Liver (tissue), 9 donors: ENCODE data around the gene LPAR1. TPM values are rescaled to one million over a fixed set of nuclear protein-coding genes. Genes with fewer than 3 reads are reported as not detected.

Experiments used
- DNase-seq: peaks from one replicate; pipeline ENCODE4 v3.0.0-alpha.2; 2017; ENCODE audit warnings: low spot score
- H3K27ac ChIP-seq, 2 donors: one replicate each; pipeline ENCODE4 v1.7.0; 2013; ENCODE audit warnings: inconsistent platforms in 2 of 2, low read length in 2 of 2, control low read depth in 1 of 2, low read depth in 1 of 2, mild to moderate bottlenecking in 1 of 2
- H3K27me3 ChIP-seq, 4 donors: one replicate each; pipeline versions ENCODE4 v1.6.1 to v1.7.0; 2013; ENCODE audit warnings: low read length in 3 of 4, inconsistent platforms in 1 of 4, mild to moderate bottlenecking in 1 of 4, moderate library complexity in 1 of 4; ENCODE audit not compliant: control insufficient read depth in 4 of 4, insufficient read depth in 4 of 4
- H3K36me3 ChIP-seq, 4 donors: one replicate each; pipeline versions ENCODE4 v1.6.1 to v1.7.0; 2013; ENCODE audit warnings: low read length in 3 of 4, mild to moderate bottlenecking in 3 of 4, low read depth in 1 of 4, moderate library complexity in 1 of 4; ENCODE audit not compliant: control insufficient read depth in 4 of 4, insufficient read depth in 3 of 4
- H3K4me1 ChIP-seq, 4 donors: one replicate each; pipeline versions ENCODE4 v1.6.1 to v1.7.0; 2013; ENCODE audit warnings: low read length in 3 of 4, mild to moderate bottlenecking in 3 of 4, moderate library complexity in 1 of 4; ENCODE audit not compliant: control insufficient read depth in 4 of 4, insufficient read depth in 4 of 4
- H3K4me3 ChIP-seq, 3 donors: one replicate each; pipeline versions ENCODE4 v1.6.1 to v1.7.0; 2013; ENCODE audit warnings: low read length in 3 of 3, control low read depth in 1 of 3, low read depth in 1 of 3, mild to moderate bottlenecking in 1 of 3
- H3K9ac ChIP-seq, 2 donors: one replicate each; pipeline ENCODE4 v1.7.0; 2013; ENCODE audit warnings: low read length in 2 of 2, mild to moderate bottlenecking in 2 of 2, moderate library complexity in 2 of 2, control low read depth in 1 of 2, low read depth in 1 of 2
- H3K9me3 ChIP-seq, 4 donors: one replicate each; pipeline versions ENCODE4 v1.6.1 to v1.7.0; 2013; ENCODE audit warnings: low read length in 3 of 4; ENCODE audit not compliant: control insufficient read depth in 4 of 4
- EGR1 ChIP-seq, 2 donors: IDR thresholded peaks; 2 replicates each; pipeline ENCODE4 v1.6.1; 2016 to 2018; ENCODE audit warnings: antibody characterized with exemption in 2 of 2, low read depth in 2 of 2
- FOXA1 ChIP-seq: IDR thresholded peaks from 2 replicates; pipeline ENCODE4 v1.6.1; 2016; ENCODE audit warnings: antibody characterized with exemption
- FOXA2 ChIP-seq: IDR thresholded peaks from 2 replicates; pipeline ENCODE4 v1.6.1; 2016; ENCODE audit warnings: antibody characterized with exemption
- GABPA ChIP-seq, 2 donors: IDR thresholded peaks in 1 of 2; conservative IDR thresholded peaks in 1 of 2; 2 replicates each; pipeline ENCODE4 v1.6.1; 2016; ENCODE audit warnings: antibody characterized with exemption in 2 of 2, mild to moderate bottlenecking in 1 of 2, moderate library complexity in 1 of 2
- HNF4A ChIP-seq, 2 donors: conservative IDR thresholded peaks; 2 replicates each; pipeline ENCODE4 v1.6.1; 2016; ENCODE audit warnings: antibody characterized with exemption in 2 of 2, mild to moderate bottlenecking in 2 of 2
- HNF4G ChIP-seq: IDR thresholded peaks from 2 replicates; pipeline ENCODE4 v1.6.1; 2016; ENCODE audit warnings: antibody characterized with exemption
- JUND ChIP-seq, 2 donors: IDR thresholded peaks; 2 replicates each; pipeline ENCODE4 v1.6.1; 2016; ENCODE audit warnings: antibody characterized with exemption in 2 of 2
- NR2F2 ChIP-seq: IDR thresholded peaks from 2 replicates; pipeline ENCODE4 v1.6.1; 2016; ENCODE audit warnings: antibody characterized with exemption
- RAD21 ChIP-seq, 2 donors: IDR thresholded peaks; 2 replicates each; pipeline ENCODE4 v1.6.1; 2016; ENCODE audit warnings: antibody characterized with exemption in 2 of 2, mild to moderate bottlenecking in 2 of 2
- RXRA ChIP-seq, 2 donors: IDR thresholded peaks; 2 replicates each; pipeline ENCODE4 v1.6.1; 2017 to 2018; ENCODE audit warnings: antibody characterized with exemption in 2 of 2, mild to moderate bottlenecking in 1 of 2
- SP1 ChIP-seq: IDR thresholded peaks from 2 replicates; pipeline ENCODE4 v1.6.1; 2018; ENCODE audit warnings: antibody characterized with exemption, mild to moderate bottlenecking
- YY1 ChIP-seq: IDR thresholded peaks from 2 replicates; pipeline ENCODE4 v1.6.1; 2016; ENCODE audit warnings: antibody characterized with exemption, mild to moderate bottlenecking
- WGBS: extraction: QIAGEN DNeasy Blood & Tissue Kit; methylation state at CpG from one replicate; pipeline ENCODE4 v1.1.7; 2013; 5-methylcytosine and 5-hydroxymethylcytosine counted together
- polyA plus RNA-seq, 2 donors: library from polyadenylated mRNA; stranded (reverse) in 1 of 2; unstranded in 1 of 2; fragments of 200-250 nt in 1 of 2; fragments of >200 nt in 1 of 2; fragmentation: Nextera tagmentation in 1 of 2; extraction: Ambion mirVana in 1 of 2; gene quantifications; one replicate each; pipeline versions ENCODE4 v1.2.1 to v1.2.3, GENCODE V29; 2013 to 2015
- total RNA-seq, 2 donors: library from RNA; depleted of rRNA; stranded (reverse); fragments of >200 nt; gene quantifications; one replicate each; pipeline ENCODE4 v1.2.3, GENCODE V29; 2014
- TF ChIP-seq, protein P1 (sequence below): IDR thresholded peaks from 2 replicates; pipeline ENCODE4 v1.6.1; 2016; ENCODE audit warnings: antibody characterized with exemption
- TF ChIP-seq, protein P2 (sequence below): IDR thresholded peaks from 2 replicates; pipeline ENCODE4 v1.6.1; 2016; ENCODE audit warnings: antibody characterized with exemption, mild to moderate bottlenecking
- TF ChIP-seq, protein P3 (sequence below): IDR thresholded peaks from 2 replicates; pipeline ENCODE4 v1.6.1; 2016; ENCODE audit warnings: antibody characterized with exemption
- donor health status: healthy.
- donor health status: healthy.
- donor health status: healthy.
- donor health status: healthy.
- donor health status: healthy.

LPAR1 gene
- total and polyA plus RNA-seq, 4 donors, result 0.51 to 3.6 (median 1.1) TPM

DNA sequence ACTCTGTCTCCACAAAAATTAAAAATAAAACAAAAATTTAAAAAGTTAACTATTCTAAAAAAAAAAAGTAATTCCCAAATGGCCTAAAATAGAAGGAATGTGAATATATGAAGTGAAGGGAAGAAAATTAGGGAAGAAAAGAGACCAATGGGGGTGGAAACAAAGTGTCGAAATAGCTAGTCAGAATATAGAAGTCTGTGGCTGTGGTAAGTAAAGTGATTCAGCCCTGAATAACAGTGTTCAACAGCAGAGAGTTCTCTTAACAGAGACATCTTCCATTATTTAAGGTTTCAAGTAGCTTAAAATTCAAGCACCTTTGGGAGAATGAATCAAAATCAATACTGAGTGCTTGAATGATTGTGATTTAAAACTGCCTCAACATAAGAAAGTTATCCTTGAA is 51.7 kb downstream of the LPAR1 start:
- TF ChIP-seq HNF4G (no peak), RXRA (IDR thresholded peaks at IDR 0.05) (no peak), FOXA2 (no peak), YY1 (no peak), HNF4A (conservative IDR thresholded peaks at IDR 0.05) (no peak), SP1 (no peak), RAD21 (IDR thresholded peaks at IDR 0.05) (no peak), NR2F2 (no peak), EGR1 (IDR thresholded peaks at IDR 0.05; ENCODE audit: low read depth in 2 of 2) (no peak), GABPA (IDR thresholded peaks at IDR 0.05 in 1 of 2, conservative IDR thresholded peaks at IDR 0.05 in 1 of 2) (no peak)
- TF ChIP-seq, protein P1, sequence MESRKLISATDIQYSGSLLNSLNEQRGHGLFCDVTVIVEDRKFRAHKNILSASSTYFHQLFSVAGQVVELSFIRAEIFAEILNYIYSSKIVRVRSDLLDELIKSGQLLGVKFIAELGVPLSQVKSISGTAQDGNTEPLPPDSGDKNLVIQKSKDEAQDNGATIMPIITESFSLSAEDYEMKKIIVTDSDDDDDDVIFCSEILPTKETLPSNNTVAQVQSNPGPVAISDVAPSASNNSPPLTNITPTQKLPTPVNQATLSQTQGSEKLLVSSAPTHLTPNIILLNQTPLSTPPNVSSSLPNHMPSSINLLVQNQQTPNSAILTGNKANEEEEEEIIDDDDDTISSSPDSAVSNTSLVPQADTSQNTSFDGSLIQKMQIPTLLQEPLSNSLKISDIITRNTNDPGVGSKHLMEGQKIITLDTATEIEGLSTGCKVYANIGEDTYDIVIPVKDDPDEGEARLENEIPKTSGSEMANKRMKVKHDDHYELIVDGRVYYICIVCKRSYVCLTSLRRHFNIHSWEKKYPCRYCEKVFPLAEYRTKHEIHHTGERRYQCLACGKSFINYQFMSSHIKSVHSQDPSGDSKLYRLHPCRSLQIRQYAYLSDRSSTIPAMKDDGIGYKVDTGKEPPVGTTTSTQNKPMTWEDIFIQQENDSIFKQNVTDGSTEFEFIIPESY, result no peak
- H3K36me3 ChIP-seq, result no peaks in the 10 kb centered on the region
- peaks cover 0 to 4% (median 0%) of the 10 kb centered on the region in 4 donors for H3K9me3 ChIP-seq
- DNase-seq, result no peak
- H3K27me3 ChIP-seq, result no peaks in the 10 kb centered on the region
- H3K27ac ChIP-seq, result no peak overlapping the region
- 90% methylated on average over 1 of the region's 1 CpG for WGBS
- no peaks in the 10 kb centered on the region for H3K4me1 ChIP-seq
- H3K4me3 ChIP-seq, result no peak overlapping the region
- no peak overlapping the region for H3K9ac ChIP-seq

DNA sequence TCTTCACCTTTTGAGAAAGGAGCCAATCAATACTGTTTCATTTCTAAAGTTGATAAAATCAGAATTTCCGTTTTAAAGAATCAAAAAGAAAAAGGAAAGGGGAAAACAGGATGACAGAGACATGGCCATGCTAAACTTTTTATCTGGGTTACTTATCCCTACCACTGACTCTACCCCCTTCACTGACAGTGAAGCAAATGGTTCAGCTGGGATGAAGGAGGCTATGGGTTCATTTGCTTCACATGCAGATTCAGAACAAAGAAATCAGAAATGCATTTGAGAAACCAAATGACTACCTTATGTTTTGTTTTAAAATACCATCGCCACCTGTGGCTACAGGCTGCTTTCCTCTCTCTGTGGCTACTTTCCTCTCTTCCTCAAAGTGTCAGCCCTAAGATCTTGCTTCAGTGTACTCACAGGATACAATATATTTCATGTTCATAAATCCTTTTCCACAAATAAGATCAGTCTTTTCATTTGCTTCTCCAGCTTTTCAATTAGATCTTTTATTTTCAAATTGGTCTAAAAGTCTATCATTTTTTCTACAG is 53.3 kb downstream of the LPAR1 start:
- TF ChIP-seq HNF4G, result no peak
- TF ChIP-seq, protein P2, sequence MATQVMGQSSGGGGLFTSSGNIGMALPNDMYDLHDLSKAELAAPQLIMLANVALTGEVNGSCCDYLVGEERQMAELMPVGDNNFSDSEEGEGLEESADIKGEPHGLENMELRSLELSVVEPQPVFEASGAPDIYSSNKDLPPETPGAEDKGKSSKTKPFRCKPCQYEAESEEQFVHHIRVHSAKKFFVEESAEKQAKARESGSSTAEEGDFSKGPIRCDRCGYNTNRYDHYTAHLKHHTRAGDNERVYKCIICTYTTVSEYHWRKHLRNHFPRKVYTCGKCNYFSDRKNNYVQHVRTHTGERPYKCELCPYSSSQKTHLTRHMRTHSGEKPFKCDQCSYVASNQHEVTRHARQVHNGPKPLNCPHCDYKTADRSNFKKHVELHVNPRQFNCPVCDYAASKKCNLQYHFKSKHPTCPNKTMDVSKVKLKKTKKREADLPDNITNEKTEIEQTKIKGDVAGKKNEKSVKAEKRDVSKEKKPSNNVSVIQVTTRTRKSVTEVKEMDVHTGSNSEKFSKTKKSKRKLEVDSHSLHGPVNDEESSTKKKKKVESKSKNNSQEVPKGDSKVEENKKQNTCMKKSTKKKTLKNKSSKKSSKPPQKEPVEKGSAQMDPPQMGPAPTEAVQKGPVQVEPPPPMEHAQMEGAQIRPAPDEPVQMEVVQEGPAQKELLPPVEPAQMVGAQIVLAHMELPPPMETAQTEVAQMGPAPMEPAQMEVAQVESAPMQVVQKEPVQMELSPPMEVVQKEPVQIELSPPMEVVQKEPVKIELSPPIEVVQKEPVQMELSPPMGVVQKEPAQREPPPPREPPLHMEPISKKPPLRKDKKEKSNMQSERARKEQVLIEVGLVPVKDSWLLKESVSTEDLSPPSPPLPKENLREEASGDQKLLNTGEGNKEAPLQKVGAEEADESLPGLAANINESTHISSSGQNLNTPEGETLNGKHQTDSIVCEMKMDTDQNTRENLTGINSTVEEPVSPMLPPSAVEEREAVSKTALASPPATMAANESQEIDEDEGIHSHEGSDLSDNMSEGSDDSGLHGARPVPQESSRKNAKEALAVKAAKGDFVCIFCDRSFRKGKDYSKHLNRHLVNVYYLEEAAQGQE, result no peak
- TF ChIP-seq JUND (IDR thresholded peaks at IDR 0.05), result no peak
- no peak for TF ChIP-seq HNF4A (conservative IDR thresholded peaks at IDR 0.05)
- no peak for TF ChIP-seq FOXA1
- TF ChIP-seq, protein P3, sequence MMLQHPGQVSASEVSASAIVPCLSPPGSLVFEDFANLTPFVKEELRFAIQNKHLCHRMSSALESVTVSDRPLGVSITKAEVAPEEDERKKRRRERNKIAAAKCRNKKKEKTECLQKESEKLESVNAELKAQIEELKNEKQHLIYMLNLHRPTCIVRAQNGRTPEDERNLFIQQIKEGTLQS, result no peak
- TF ChIP-seq, protein P1, result no peak
- TF ChIP-seq SP1, result no peak
- no peak for TF ChIP-seq RAD21 (IDR thresholded peaks at IDR 0.05)
- no peak for TF ChIP-seq GABPA (IDR thresholded peaks at IDR 0.05 in 1 of 2, conservative IDR thresholded peaks at IDR 0.05 in 1 of 2)
- Histone ChIP-seq H3K27me3 (no peaks in the 10 kb centered on the region), H3K9ac (no peak overlapping the region), H3K4me1 (no peaks in the 10 kb centered on the region), H3K4me3 (no peak overlapping the region), H3K36me3 (no peaks in the 10 kb centered on the region), H3K27ac (no peak overlapping the region), H3K9me3 (peaks cover 0 to 4% (median 0%) of the 10 kb centered on the region in 4 donors)
- WGBS, result 84% methylated on average over 2 of the region's 2 CpGs
- no peak for DNase-seq
